Right forelimb (tissue), 1 donor: ENCODE results near the gene RPL29.
"Not testable (repeated sequence)": the region's sequence is repeated elsewhere in the genome, so short reads cannot be mapped to it uniquely, and the experiment has no call there.

Experiments used
- DNase-seq: peaks from one replicate; pipeline ENCODE4 v3.0.0-alpha.2; 2018

RPL29 gene

GRCh38 chr3:51995346-51996163, at the start of gene RPL29:
Gene RPL29, minus strand, starts transcription at chr3:51995895. Its CDS starts 434 bp downstream, at chr3:51995461.
- DNase-seq = peak; percentile 96

GRCh38 chr3:52044869-52045619, 49.3 kb upstream of the RPL29 start:
- DNase-seq = no peak

GRCh38 chr3:52043750-52044149, 48.1 kb upstream of the RPL29 start:
- no peak for DNase-seq

GRCh38 chr3:52043039-52043438, 47.3 kb upstream of the RPL29 start:
- not testable (repeated sequence) for DNase-seq

GRCh38 chr3:52041118-52041731, 45.5 kb upstream of the RPL29 start:
- no peak for DNase-seq

GRCh38 chr3:52040600-52040999, 44.9 kb upstream of the RPL29 start:
- no peak for DNase-seq

- no peak for DNase-seq
Observed at GRCh38 chr3:52039846-52040245, 44.2 kb upstream of the RPL29 start.

GRCh38 chr3:52039426-52039825, 43.7 kb upstream of the RPL29 start:
- DNase-seq = no peak

GRCh38 chr3:52038227-52038626, 42.5 kb upstream of the RPL29 start:
- no peak for DNase-seq

GRCh38 chr3:52037291-52037690, 41.6 kb upstream of the RPL29 start:
- DNase-seq = no peak

GRCh38 chr3:52036829-52037228, 41.1 kb upstream of the RPL29 start:
- DNase-seq = no peak

- no peak for DNase-seq
Observed at GRCh38 chr3:52036222-52036694, 40.6 kb upstream of the RPL29 start.

- DNase-seq = no peak
Observed at GRCh38 chr3:52034651-52035050, 39.0 kb upstream of the RPL29 start.

- no peak for DNase-seq
Observed at GRCh38 chr3:52034212-52034611, 38.5 kb upstream of the RPL29 start.

GRCh38 chr3:52033748-52034147, 38.1 kb upstream of the RPL29 start:
- not testable (repeated sequence) for DNase-seq

- no peak for DNase-seq
Observed at GRCh38 chr3:52032702-52033408, 37.2 kb upstream of the RPL29 start.

GRCh38 chr3:52031896-52032295, 36.2 kb upstream of the RPL29 start:
- no peak for DNase-seq

- no peak for DNase-seq
Observed at GRCh38 chr3:52030714-52031310, 35.1 kb upstream of the RPL29 start.

GRCh38 chr3:52029535-52029934, 33.8 kb upstream of the RPL29 start:
- DNase-seq = no peak

GRCh38 chr3:52029053-52029452, 33.4 kb upstream of the RPL29 start:
- no peak for DNase-seq

GRCh38 chr3:52028572-52028971, 32.9 kb upstream of the RPL29 start:
- no peak for DNase-seq

- DNase-seq = no peak
Observed at GRCh38 chr3:52026041-52026440, 30.3 kb upstream of the RPL29 start.
